K562 (cell line): ENCODE measurements around the gene MVB12B. TPM values are rescaled to one million over a fixed set of nuclear protein-coding genes. Genes with fewer than 3 reads are reported as not detected.

Source experiments
- ATAC-seq: fragments of 200-7000 bp; cut with Tn5 transposase; 3 replicates; pipeline ENCODE4 v1.9.1; 2020; ENCODE audit warnings: moderate library complexity
- BruUV-seq: library from RNA; stranded (reverse); fragments of 400-500 nt; replicated peaks from 2 replicates; lab custom pipeline; 2021; lab: Mats Ljungman, UMichigan
- CTCF ChIA-PET: fragments of 300-600 bp; formaldehyde crosslinking; extraction: SDS; loops from one replicate; lab custom pipeline; 2021; ENCODE audit warnings: low intra/inter-chr PET ratio; lab: Yijun Ruan, JAX
- POLR2A ChIA-PET: fragments of 300-600, 350-650 bp; sonication (Branson Sonifier 250); formaldehyde crosslinking; extraction: SDS; loops from one replicate; lab custom pipeline; 2021; ENCODE audit warnings: antibody characterized with exemption, inconsistent platforms; lab: Yijun Ruan, JAX
- DNase-seq, 4 experiments: peaks; one replicate each; pipeline versions ENCODE4 v3.0.0 to v3.0.0-alpha.2; 2011 to 2018; ENCODE audit warnings: low spot score in 3 of 4, mixed read lengths in 3 of 4; ENCODE audit errors: extremely low read depth in 1 of 4
- FAIRE-seq: peaks from 2 replicates; lab custom pipeline; 2011; peaks lifted over from hg19 to GRCh38; lab: Jason Lieb, UNC
- H2AFZ ChIP-seq: 2 replicates; pipeline ENCODE4 v1.6.0; 2011; ENCODE audit warnings: low read depth, low read length, control low read depth, inconsistent platforms
- H3K27ac ChIP-seq: fragments of 200-600 bp; 3 replicates; pipeline ENCODE4 v1.8.0; 2011; ENCODE audit warnings: low read depth, mild to moderate bottlenecking, control low read depth, inconsistent platforms, low read length, moderate library complexity, mixed read lengths; ENCODE audit errors: extremely low read depth
- H3K27me3 ChIP-seq, 2 experiments: fragments of 300-600 bp in 1 of 2; 2 replicates in 1 of 2; 3 replicates in 1 of 2; pipeline versions ENCODE4 v1.6.0 to v1.8.0; 2011; ENCODE audit warnings: inconsistent platforms in 2 of 2, low read length in 2 of 2, mild to moderate bottlenecking in 1 of 2, mixed read lengths in 1 of 2, moderate library complexity in 1 of 2; ENCODE audit not compliant: control insufficient read depth in 2 of 2, insufficient read depth in 2 of 2
- H3K36me3 ChIP-seq: fragments of 300-600 bp; 3 replicates; pipeline ENCODE4 v1.8.0; 2011; ENCODE audit warnings: mild to moderate bottlenecking, low read length, inconsistent platforms; ENCODE audit not compliant: control insufficient read depth, insufficient read depth
- H3K4me1 ChIP-seq, 2 experiments: fragments of 200-600 bp in 1 of 2; replicated peaks in 1 of 2; 2 replicates in 1 of 2; 3 replicates in 1 of 2; pipeline versions ENCODE4 v1.5.1 to v1.8.0; 2011; ENCODE audit warnings: inconsistent platforms in 2 of 2, low read length in 2 of 2, mild to moderate bottlenecking in 1 of 2, mixed read lengths in 1 of 2, moderate library complexity in 1 of 2; ENCODE audit not compliant: control insufficient read depth in 2 of 2, insufficient read depth in 2 of 2
- H3K4me2 ChIP-seq: 2 replicates; pipeline ENCODE4 v1.6.1; 2011; ENCODE audit warnings: low read length, control low read depth, inconsistent platforms, mixed read lengths; ENCODE audit not compliant: insufficient read depth
- H3K4me3 ChIP-seq: fragments of 200-600 bp; sonication (generic), shearing (Covaris generic); 2 replicates; pipeline ENCODE4 v1.5.1; 2016; ENCODE audit warnings: control low read depth, inconsistent platforms
- H3K79me2 ChIP-seq: fragments of 200-600 bp; 3 replicates; pipeline ENCODE4 v1.8.0; 2011; ENCODE audit warnings: low read length, inconsistent platforms; ENCODE audit not compliant: control insufficient read depth, insufficient read depth
- H3K9ac ChIP-seq, 2 experiments: 2 replicates each; pipeline versions ENCODE4 v1.6.0 to v1.6.1; 2011; ENCODE audit warnings: low read depth in 2 of 2, low read length in 2 of 2, control low read depth in 1 of 2, inconsistent platforms in 1 of 2, mild to moderate bottlenecking in 1 of 2, mixed read lengths in 1 of 2; ENCODE audit not compliant: insufficient read depth in 1 of 2
- H3K9me1 ChIP-seq: one replicate; pipeline ENCODE4 v1.6.0; 2011; ENCODE audit warnings: inconsistent platforms, mild to moderate bottlenecking, low read length, moderate library complexity; ENCODE audit not compliant: control insufficient read depth, insufficient read depth
- H3K9me3 ChIP-seq: replicated peaks from 2 replicates; pipeline ENCODE4 v1.5.1; 2011; ENCODE audit warnings: low read depth, low read length, inconsistent platforms; ENCODE audit not compliant: control insufficient read depth, insufficient read depth
- H4K20me1 ChIP-seq: replicated peaks from 2 replicates; pipeline ENCODE4 v1.6.1; 2011; ENCODE audit warnings: low read length, inconsistent platforms, mixed read lengths; ENCODE audit not compliant: control insufficient read depth, insufficient read depth
- ADNP ChIP-seq: fragments of 200-800 bp; sonication (Bioruptor generic); IDR thresholded peaks from 2 replicates; pipeline ENCODE4 v1.6.1; 2016; ENCODE audit warnings: missing genetic modification characterization, missing compliant biosample characterization
- ATF1 ChIP-seq, 2 experiments: fragments of 450-650 bp in 1 of 2; IDR thresholded peaks; 2 replicates each; pipeline ENCODE4 v1.6.1; 2016; ENCODE audit warnings: missing compliant biosample characterization in 1 of 2, missing genetic modification characterization in 1 of 2
- CBFA2T3 ChIP-seq: fragments of 450-650 bp; IDR thresholded peaks from 2 replicates; pipeline ENCODE4 v1.6.1; 2017
- JUN ChIP-seq, 2 experiments: sonication (generic) in 1 of 2; formaldehyde crosslinking in 1 of 2; IDR thresholded peaks; 2 replicates each; pipeline versions ENCODE4 v1.6.1 to v1.8.0; 2012 to 2022; ENCODE audit warnings: borderline replicate concordance in 2 of 2, mild to moderate bottlenecking in 2 of 2, improper control_type of control experiment in 1 of 2, low read depth in 1 of 2, low read length in 1 of 2, missing genetic modification reagents in 1 of 2
- SIX5 ChIP-seq, 2 experiments: IDR thresholded peaks; 2 replicates each; pipeline ENCODE4 v1.6.1; 2011; ENCODE audit warnings: low read length in 2 of 2, borderline replicate concordance in 1 of 2, low read depth in 1 of 2, mild to moderate bottlenecking in 1 of 2, moderate library complexity in 1 of 2; ENCODE audit not compliant: insufficient read depth in 1 of 2
- WGBS: fragments of 100-300 bp; shearing (Covaris generic); methylation state at CpG from one replicate; pipeline ENCODE4 v1.1.6; 2016; ENCODE audit warnings: low coverage, mixed read lengths; ENCODE audit not compliant: insufficient coverage; ENCODE audit errors: missing lambda C conversion rate; 5-methylcytosine and 5-hydroxymethylcytosine counted together
- in situ Hi-C: fragments of 300-500 bp; cut with MboI; formaldehyde crosslinking; loops from 4 replicates; pipeline ENCODE4 v1.15.0; 2018; ENCODE audit warnings: inconsistent platforms, mixed read lengths
- intact Hi-C: fragments of 100-400 bp; cut with micrococcal nuclease; formaldehyde crosslinking; loops from 2 replicates; pipeline ENCODE4 v1.14.2; 2022
- polyA plus RNA-seq, 8 experiments: library from polyadenylated mRNA; depleted of rRNA in 4 of 8; stranded (reverse) in 5 of 8; unstranded in 3 of 8; fragments of >200 nt; fragmentation: Nextera tagmentation in 2 of 8; fragmentation: Illumina TruSeq in 1 of 8; extraction: Ambion mirVana in 2 of 8; extraction: Trizol in 1 of 8; gene quantifications; 2 replicates each; pipeline versions ENCODE4 v1.2.1 to v1.2.3, GENCODE V29; 2011 to 2014; ENCODE audit warnings: inconsistent platforms in 1 of 8, missing spikeins in 1 of 8
- total RNA-seq, 7 experiments: library from RNA; depleted of rRNA in 6 of 7; stranded (reverse); fragments of >200 nt in 6 of 7; fragmentation: Illumina TruSeq in 2 of 7; extraction: Trizol in 2 of 7; gene quantifications; 2 replicates each; pipeline versions ENCODE4 v1.2.1 to v1.2.3, GENCODE V29; 2011 to 2021; ENCODE audit warnings: low replicate concordance in 1 of 7
- TF ChIP-seq, protein P1 (sequence below): sonication (generic); formaldehyde crosslinking; IDR thresholded peaks from 2 replicates; pipeline ENCODE4 v1.5.0; 2020; ENCODE audit warnings: missing genetic modification reagents
- TF ChIP-seq, protein P2 (sequence below): fragments of 450-650 bp; IDR thresholded peaks from 2 replicates; pipeline ENCODE4 v1.6.1; 2016; ENCODE audit warnings: borderline replicate concordance

The MVB12B gene
- total and polyA plus RNA-seq, 9 of the 15 experiments (the other 6 are each of a cell fraction or from before 2014, with no cell fraction given), result not detected

DNA sequence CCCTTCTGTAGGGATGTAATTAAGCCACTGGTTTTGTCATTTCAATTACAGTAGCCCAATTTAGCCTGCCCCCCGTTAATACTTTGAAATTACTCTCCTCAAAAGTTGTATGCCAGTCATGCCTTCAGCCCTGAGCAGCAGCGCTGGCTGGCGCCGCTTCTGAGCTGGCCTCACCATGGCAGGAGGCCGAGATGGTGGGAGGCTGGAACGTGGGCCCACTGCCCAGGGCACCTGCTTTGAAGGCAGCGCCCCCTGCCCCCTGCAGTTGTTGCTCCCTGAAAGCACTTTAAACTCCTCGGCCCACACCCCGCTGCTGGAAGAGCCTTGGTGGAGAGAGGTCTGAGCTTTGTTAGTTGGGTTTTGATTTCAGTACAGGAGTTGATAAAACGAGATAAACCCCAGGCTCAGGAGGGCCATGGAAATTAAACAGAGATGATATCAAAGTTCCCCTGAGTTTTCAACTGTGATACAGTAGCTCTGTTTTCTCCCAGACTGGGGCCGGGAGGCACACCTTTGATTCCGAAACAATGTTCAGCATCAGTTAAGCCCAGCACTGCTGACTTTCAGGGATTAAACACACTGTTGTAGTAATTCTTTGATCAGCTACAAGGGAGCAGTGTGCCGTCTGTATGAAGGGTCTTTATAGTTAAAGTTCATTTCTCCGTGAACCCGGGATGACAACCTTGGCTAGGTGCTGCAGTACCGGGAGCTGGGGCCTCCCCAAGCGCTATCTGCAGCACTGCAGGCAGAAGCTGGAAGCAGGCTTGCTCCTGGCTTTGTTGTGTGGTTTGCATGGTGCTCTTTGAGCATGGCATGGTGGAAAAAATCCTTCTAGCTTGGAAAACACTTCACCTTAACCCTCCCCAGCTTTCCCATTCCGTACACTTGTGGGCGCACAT lies 9.5 kb downstream of the MVB12B start:
- Histone ChIP-seq H3K4me1 (peaks cover 0 to 5% of the 10 kb centered on the region in 2 experiments; a peak in 2 of 5 replicates), H3K9ac (no peak overlapping the region), H3K4me2 (no peak overlapping the region), H3K9me3 (no peaks in the 10 kb centered on the region), H3K4me3 (no peak overlapping the region), H4K20me1 (no peaks in the 10 kb centered on the region; the same call in 1 of the 2 replicates)
- intact Hi-C loops, result no loop called here
- BruUV-seq, result no TSS peak
- 5% methylated on average over 19 of the region's 19 CpGs for WGBS
- POLR2A ChIA-PET, result interaction anchor here (1.5 kb wide), 1 partner anchor 12 kb away, joined by 4 read pairs; no protein-coding TSS in a partner anchor
- no peak for ATAC-seq
- TF ChIP-seq, protein P1, sequence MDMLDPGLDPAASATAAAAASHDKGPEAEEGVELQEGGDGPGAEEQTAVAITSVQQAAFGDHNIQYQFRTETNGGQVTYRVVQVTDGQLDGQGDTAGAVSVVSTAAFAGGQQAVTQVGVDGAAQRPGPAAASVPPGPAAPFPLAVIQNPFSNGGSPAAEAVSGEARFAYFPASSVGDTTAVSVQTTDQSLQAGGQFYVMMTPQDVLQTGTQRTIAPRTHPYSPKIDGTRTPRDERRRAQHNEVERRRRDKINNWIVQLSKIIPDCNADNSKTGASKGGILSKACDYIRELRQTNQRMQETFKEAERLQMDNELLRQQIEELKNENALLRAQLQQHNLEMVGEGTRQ (CRISPR knock-in tag), result no peak
- TF ChIP-seq, protein P2, sequence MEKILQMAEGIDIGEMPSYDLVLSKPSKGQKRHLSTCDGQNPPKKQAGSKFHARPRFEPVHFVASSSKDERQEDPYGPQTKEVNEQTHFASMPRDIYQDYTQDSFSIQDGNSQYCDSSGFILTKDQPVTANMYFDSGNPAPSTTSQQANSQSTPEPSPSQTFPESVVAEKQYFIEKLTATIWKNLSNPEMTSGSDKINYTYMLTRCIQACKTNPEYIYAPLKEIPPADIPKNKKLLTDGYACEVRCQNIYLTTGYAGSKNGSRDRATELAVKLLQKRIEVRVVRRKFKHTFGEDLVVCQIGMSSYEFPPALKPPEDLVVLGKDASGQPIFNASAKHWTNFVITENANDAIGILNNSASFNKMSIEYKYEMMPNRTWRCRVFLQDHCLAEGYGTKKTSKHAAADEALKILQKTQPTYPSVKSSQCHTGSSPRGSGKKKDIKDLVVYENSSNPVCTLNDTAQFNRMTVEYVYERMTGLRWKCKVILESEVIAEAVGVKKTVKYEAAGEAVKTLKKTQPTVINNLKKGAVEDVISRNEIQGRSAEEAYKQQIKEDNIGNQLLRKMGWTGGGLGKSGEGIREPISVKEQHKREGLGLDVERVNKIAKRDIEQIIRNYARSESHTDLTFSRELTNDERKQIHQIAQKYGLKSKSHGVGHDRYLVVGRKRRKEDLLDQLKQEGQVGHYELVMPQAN, result no peak
- TF ChIP-seq JUN (IDR thresholded peaks at IDR 0.05; ENCODE audit: borderline replicate concordance, low read depth, low read length) (no peak), JUN (CRISPR knock-in tag; IDR thresholded peaks at IDR 0.05; ENCODE audit: borderline replicate concordance) (no peak), ADNP (no peak), SIX5 (IDR thresholded peaks at IDR 0.05; ENCODE audit: borderline replicate concordance in 1 of 2, insufficient read depth in 1 of 2, low read depth in 1 of 2, low read length in 2 of 2) (no peak), ATF1 (CRISPR knock-in tag; IDR thresholded peaks at IDR 0.05) (no peak), ATF1 (tag; IDR thresholded peaks at IDR 0.05) (no peak), CBFA2T3 (no peak)
- TF ChIP-seq, all 486 proteins: peak for 0
- DNase-seq (no peak), FAIRE-seq (no peak)
- CTCF ChIA-PET, result no interaction called here
- Histone ChIP-seq H3K27me3 (peaks cover 27 to 59% of the 10 kb centered on the region in 2 experiments; a peak in 4 of 5 replicates), H2AFZ (no peak overlapping the region), H3K79me2 (no peaks in the 10 kb centered on the region), H3K36me3 (no peaks in the 10 kb centered on the region), H3K27ac (no peak overlapping the region), H3K9me1 (no peaks in the 10 kb centered on the region)
- in situ Hi-C loops, result no loop called here
